Hematopoietic multipotent progenitor cell (in vitro differentiated cells): ENCODE results near the gene ALG14. TPM values are rescaled to one million over a fixed set of nuclear protein-coding genes. Genes with fewer than 3 reads are reported as not detected.
"Not testable (repeated sequence)": the region's sequence is repeated elsewhere in the genome, so short reads cannot be mapped to it uniquely, and the experiment has no call there.

Source experiments
- DNase-seq, 3 donors: peaks; one replicate each; pipeline ENCODE4 v3.0.0-alpha.2; 2011 to 2015; ENCODE audit warnings: low read depth in 2 of 3, low spot score in 2 of 3
- total RNA-seq: library from RNA; depleted of rRNA; stranded (reverse); fragments of >200 nt; gene quantifications from one replicate; pipeline ENCODE4 v1.2.3, GENCODE V29; 2012

ALG14 gene
- 0.54 TPM for total RNA-seq

- peak; percentile 94 to 96 (median 96) for DNase-seq
Measured at GRCh38 chr1:95072532-95073419, at the start of gene ALG14. Gene ALG14, minus strand, starts transcription at chr1:95072951. Its CDS starts 53 bp downstream, at chr1:95072898.

GRCh38 chr1:95122151-95122697, 49.5 kb upstream of the ALG14 start:
- no peak for DNase-seq

DNA sequence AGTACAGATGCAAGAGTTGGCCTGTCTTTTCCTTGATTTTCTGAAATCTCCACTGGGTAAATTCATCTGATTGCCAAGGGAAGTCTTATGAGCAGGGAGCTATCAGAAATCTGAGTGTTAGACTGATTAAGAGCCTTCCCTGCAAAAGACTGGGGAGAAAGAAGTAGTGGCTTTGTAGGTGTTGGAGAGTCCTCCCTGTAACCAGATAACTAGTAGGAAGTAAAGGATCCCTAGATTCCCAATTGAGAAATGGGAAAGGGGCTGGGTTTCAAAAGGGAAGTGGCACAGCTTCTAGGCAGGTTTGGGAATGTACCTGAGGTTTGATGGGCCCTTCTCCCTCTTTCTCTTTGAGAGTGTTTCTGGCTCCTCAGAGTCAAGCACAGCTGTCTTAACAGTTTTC, 46.5 kb upstream of the ALG14 start:
- no peak for DNase-seq

DNA sequence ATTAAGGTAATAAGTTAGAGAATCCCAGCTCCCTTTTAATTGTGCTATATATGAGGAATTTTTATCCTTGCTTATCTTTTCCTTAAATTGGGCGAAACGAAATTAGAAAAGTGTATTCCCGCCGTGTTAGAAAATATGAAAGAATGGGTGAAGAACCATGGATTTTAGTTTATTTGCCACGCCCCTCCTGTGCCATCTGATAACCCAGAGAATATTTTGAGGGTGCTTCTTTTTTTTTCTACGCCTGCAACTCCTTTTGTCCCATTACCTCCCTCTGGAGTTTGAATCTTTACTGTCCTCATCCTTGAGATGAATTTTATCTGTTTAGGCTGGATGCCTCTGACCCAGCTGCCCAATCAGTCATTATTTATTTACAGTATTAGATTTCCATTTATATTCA, 46.0 kb upstream of the ALG14 start:
- no peak for DNase-seq

- DNase-seq, result peak in 1 of 3 donors; percentile 25
Measured at GRCh38 chr1:95118067-95118499, 45.3 kb upstream of the ALG14 start.

- DNase-seq, result peak; percentile 10 to 19 (median 14)
Measured at GRCh38 chr1:95117207-95118066, 44.7 kb upstream of the ALG14 start, which contains the start of gene TLCD4. Gene TLCD4, plus strand, starts transcription at chr1:95117355. Its CDS starts 26,547 bp downstream, at chr1:95143902.

- peak; percentile 17 to 63 (median 45) for DNase-seq
Measured at GRCh38 chr1:95116580-95117206, 43.9 kb upstream of the ALG14 start.

DNA sequence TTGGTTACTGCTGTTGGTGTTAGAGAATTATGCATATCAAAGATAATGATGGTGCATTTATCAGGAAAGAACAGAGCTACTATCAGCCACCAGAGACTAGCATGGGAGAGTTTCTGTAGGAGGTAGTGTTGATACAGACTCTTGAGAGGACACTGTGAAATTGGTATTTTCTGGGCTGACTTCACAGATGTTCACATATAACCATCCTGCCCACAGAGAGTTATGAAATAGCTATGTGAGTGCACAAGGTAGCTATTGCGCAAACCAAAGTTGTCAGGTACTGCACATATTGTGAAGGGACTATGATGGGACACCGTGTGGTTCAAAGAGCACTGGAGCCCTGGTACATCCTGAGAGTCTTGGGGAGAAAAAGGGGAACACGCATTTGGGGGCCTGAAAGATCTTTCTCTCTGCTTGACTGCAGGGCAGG, 43.0 kb upstream of the ALG14 start:
- DNase-seq, result no peak

DNA sequence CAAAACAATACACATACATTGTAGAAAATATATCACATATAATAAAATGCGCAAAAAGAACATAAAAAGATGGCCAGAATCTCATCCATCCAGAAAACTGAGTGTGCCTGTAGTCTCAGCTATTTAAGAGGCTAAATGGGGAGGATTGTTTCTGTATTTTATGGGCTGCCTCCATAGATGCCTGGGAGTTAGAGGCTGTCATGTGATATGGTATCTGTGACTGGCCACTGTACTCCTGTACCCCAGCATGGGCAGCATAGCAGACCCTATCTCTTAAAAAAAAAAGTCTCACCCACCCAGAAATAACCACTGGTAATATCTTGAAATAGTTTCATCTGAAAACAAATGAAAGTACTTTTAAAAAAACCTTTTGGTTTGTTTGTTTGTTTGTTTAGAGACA, 40.9 kb upstream of the ALG14 start:
- no peak for DNase-seq

DNA sequence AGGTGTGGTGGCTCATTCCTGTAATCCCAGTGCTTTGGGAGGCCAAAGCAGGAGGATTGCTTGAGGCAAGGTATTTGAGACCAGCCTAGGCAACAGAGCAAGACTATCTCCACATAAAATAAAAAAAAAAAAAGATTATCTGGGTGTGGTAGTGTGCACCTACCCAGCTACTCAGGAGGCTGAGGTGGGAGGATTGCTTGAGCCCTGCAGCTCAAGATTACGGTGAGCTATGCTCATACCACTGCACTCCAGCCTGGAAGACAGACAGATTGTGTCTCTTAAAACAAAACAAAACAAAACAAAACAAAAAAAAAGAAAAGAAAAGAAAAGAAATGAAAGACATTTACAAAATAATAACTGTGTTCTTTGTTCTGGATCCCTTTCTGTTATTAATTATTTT, 38.3 kb upstream of the ALG14 start:
- DNase-seq, result no peak

DNA sequence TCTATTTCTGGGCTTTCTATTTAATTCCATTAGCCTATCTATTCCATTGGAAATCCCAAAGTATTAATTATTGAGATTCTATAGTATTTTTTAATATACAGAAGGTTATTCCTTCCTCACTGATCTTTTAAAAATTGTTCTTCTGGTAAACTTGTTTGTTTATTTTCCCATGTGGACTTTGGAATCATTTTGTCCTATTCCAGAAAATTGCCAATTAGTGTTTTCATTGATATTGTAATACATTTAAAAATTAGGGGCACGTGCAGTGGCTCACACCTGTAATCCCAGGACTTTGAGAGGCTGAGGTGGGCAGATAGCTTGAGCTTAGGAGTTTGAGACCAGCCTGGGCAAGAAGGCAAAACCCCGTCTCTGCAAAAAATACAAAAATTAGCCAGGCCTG, 36.0 kb upstream of the ALG14 start:
- DNase-seq, result no peak

- no peak for DNase-seq
Measured at GRCh38 chr1:95098196-95098595, 25.4 kb upstream of the ALG14 start.

DNA sequence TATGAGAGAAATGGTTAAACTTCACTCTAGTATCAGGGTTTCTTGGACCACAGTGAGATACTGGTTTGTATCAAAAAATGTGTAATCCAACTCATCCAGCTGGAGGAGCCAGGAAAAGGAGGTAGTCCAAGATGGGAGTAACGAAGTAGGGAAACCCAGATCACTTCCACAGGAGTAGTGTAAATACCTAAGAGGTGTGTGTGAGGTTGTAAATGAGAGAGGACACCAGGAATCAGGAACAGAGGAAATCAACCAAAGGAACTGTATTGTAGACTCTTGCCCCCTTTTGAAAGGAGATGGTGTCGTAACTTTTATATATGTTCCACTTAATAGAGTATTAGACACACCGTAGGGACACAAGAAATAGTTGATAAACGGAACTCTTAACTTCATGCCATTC, 24.7 kb upstream of the ALG14 start:
- DNase-seq, result no peak

GRCh38 chr1:95096218-95096841, 23.6 kb upstream of the ALG14 start:
- no peak for DNase-seq

DNA sequence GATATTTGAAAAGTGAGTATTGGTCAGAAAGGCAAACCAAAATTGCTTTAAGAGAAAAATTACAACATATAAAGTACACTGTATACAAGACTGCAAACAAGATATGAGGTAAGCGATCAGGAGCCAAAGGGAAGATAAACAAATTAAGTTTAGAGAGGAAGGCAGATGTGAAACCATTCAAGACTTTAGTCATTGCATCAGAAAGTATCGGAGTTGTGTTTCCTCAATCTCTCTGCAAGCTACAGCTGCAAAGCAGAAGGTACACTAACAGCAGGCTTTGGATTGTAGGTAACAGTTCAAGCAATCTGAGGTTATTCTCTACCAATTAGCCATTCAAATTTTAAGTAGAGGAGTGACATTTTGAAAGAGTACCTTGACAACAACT, 23.1 kb upstream of the ALG14 start:
- no peak for DNase-seq

DNA sequence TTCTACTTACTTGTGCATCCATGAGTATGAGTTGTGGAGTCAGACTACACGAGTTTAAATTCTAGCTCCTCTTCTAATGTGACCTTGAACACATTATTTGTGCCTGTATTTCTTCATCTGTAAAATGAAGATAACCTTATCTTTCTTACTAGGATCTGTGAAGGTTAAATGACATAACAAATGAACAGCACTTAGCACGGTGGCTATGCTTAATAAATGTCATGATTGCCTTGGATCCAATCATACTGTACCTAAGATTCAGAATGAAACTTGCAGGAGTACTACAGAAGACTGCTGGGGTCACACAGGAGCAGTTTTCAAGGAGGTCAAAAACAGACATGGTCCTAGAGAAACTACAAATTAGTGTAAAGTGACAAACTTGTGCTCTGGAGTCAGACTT, 22.2 kb upstream of the ALG14 start:
- DNase-seq, result no peak

GRCh38 chr1:95093296-95093695, 20.5 kb upstream of the ALG14 start:
- DNase-seq, result no peak

DNA sequence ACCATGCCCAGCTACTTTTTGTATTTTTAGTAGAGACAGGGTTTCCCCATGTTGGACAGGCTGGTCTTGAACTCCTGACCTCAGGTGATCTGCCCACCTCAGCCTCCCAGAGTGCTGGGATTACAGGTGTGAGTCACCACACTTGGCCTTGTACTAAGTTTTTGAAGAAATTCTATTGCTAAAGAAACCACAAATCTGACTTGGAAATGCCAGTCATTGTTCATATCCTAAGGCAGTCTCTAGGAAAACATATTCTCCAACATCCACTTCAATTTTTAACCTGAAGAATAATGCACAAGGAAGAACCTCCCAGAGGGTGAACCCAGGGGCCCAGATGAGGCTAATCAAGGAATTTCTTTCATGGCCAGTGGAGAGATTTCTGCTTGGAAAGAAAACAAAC, 20.1 kb upstream of the ALG14 start:
- not testable (repeated sequence) for DNase-seq

DNA sequence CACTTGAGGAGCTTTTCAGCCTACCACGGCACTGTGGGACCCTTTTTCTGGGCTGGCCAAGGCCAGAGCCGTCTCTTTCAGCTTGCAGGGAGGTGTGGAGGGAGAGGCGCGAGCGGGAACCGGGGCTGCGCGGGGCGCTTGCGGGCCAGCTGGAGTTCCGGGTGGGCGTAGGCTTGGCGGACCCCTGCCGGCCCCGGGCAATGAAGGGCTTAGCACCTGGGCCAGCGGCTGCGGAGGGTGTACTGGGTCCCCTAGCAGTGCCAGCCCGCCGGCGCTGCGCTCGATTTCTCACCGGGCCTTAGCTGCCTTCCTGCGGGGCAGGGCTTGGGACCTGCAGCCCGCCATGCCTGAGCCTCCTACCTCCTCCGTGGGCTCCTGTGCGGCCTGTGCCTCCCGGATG, 18.5 kb upstream of the ALG14 start:
- DNase-seq, result not testable (repeated sequence)

- no peak for DNase-seq
Measured at GRCh38 chr1:95089650-95090287, 17.0 kb upstream of the ALG14 start.
